SHP77 (cell line): ENCODE measurements around the gene ELK4.
A peak's percentile ranks its signal among the peaks of the same experiment; 100 is the strongest.
"Not testable (repeated sequence)": the region's sequence is repeated elsewhere in the genome, so short reads cannot be mapped to it uniquely, and the experiment has no call there.

Source experiments
- DNase-seq, 2 experiments: peaks; one replicate each; lab custom pipeline; 2025; lab: John Stamatoyannopoulos, UW

ELK4 gene

DNA sequence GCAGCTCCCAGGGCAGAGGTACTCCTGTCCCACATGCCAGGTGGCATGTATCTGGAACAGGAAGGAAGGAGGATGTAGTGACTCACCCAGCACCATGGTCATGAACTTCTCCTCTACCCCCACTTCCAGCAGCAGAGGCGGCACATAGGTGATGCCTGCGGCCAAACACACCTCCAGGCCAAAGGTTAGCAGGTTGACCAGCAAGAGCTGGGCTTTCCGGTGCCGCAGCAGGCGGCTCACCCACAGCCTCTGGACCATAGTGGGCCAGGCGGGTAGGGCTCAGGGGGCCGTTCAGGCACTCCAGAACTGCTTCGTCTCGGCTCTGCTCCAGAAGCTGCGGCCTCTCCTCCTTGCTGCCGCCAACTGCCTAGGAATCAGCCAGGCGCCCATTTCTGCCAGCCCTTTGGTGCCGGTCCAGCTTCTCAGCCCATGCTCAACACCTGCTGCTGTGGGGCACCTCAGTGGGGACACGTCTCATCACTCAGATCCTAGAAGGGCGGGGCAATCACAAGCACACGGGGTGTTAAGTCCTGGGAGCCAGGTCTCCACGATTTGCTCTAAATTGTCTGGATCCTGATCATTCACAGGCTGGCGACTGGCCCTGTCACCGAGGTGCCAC, 32.7 kb upstream of the ELK4 start:
- no peak for DNase-seq

DNA sequence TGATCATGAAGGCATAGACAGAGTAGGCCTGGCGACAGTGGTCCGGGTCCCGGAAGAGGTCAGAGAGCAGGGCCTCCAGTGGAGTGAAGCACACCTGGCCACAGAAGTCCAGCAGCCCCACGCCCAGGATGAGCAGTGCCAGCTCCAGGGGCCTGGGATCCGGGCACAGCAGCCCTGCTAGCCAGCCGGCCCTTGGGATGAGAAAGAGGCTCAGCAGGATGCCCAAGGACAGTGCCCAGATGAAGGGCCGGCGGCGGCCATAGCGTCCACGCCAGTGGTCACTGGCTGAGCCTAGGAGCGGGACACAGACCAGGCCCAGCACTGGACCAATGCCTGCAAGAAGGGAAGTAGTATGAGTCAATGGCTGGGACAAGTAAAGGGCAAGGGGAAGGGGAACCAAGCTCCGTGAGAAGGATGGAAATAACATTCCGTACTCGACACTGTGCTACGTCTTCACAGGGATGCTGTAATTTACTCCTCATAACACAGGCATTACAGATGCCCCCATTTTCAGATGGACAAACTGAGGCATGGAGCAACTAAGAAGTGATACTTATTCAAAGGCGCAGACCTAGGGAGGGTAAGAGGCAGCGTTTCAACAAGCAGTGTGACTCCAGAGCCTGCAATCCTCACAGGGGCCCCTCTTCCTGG, 31.6 kb upstream of the ELK4 start:
- DNase-seq: no peak

- DNase-seq: no peak
These were observed 31.0 kb upstream of the ELK4 start for GRCh38 chr1:205662791-205663190.

DNA sequence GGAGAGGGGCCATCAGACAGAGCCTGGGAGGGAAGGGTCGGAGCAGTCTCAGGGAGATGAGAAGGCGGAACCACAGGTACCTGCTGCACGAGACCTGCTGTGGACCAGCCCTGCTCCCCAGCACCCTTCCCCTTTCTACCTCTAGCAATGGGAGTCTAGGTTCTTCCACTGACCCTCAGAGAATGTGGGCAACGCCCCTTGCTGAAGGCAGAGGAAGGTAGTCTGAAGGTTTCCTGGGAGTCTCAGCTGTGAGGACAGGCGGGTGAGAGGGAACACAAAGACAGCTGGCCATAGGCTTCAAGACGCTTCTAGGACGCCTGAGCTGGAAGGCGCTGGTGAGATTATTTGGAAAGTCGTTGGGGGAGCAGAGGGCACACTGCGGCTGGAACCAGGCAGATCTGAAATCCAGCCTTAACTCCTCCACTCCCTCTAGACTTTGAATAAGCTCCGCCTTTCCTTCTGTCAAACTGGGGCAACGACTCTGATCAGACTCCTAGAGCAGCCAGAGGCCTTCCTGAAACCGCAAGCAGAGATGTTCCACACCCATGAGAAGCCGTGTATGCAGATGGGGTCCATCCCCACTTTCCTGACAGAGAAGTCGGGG, 30.4 kb upstream of the ELK4 start:
- no peak for DNase-seq

- DNase-seq: no peak
These were observed 29.8 kb upstream of the ELK4 start for GRCh38 chr1:205661429-205662134.

DNA sequence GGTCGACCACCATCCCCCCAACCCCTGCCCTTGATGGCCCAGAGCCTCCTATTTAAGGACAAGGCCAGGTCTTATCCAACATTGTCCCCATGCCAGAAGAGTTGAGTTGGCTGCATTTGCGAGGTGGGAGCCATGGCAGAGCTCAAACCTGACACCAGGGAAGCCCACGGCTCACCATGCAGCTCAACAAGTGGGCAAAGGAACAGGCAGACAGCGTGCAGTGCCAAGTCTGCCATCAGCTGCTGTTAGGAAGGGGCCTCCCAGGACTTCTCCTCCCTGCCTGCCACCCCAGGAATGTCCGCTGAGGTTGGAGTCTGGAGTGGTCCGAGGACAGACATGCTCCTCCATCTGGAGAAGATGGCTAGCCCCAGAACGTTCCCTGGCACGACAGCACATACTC, 28.6 kb upstream of the ELK4 start:
- no peak for DNase-seq

DNA sequence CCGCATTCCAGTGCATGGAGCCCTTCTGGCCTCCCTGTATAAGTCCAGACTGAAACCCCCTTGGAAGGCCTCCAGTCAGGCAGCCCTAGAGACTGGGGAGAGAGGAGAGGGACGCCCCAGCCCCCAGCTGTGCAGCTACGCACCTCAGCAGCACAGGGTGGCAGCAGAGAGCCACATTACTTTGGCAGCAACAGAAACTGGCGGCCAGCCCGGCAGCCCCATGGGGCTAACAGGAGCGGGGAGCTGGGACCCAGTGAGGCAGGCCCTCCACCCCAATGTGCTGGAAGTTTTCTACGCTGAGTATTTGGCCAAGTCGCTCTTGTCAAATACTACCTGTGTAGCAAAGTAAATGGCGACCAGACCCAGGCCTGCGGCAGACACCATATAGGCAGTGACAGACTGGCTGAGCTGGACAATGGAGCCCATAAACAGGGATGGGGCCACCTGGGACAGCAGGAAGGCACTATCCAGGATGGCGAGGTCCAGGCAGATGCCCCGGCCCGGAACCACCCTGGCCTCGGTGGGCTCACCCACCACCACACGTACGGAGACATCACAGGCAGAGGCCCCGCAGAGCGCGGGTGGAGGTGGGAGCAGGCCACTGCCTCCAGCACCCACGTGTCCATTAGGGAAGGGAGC, 27.3 kb upstream of the ELK4 start:
- DNase-seq: peak; percentile 50 to 74

DNA sequence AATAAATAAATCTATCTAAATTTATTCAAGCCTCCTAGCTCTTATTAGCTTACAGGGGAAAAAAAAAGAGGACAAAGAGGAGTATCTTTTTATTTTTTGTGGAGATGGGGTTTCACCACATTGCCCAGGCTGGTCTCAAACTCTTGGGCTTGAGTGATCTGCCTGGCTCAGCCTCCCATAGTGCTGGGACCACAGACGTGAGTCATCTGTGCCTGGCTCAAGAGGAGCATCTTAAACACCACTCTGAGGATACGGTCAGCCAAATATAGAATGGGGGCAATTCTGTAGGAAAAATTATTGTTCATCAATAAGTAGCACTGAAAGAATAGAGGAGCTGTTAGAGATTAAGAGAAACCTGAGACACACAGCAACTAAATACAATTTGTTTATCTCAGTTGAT, 24.4 kb upstream of the ELK4 start:
- DNase-seq: no peak

DNA sequence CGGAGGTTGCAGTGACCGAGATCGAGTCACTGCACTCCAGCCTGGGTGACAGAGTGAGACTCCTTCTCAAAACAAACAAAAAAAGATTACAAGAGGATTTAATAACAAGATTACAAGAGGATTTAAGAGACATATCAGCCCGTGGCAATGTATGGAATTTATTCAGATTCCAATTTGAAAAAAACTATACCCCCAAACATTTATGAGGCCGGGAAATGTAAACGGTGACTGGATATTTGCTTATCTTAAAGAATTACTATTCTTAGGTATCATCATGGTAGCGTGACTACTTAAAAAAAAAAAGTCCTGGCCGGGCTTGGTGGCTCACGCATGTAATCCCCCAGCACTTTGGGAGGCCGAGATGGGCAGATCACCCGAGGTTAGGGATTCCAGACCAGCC, 21.2 kb upstream of the ELK4 start:
- DNase-seq: no peak

- no peak for DNase-seq
These were observed 18.4 kb upstream of the ELK4 start for GRCh38 chr1:205650241-205650640.

DNA sequence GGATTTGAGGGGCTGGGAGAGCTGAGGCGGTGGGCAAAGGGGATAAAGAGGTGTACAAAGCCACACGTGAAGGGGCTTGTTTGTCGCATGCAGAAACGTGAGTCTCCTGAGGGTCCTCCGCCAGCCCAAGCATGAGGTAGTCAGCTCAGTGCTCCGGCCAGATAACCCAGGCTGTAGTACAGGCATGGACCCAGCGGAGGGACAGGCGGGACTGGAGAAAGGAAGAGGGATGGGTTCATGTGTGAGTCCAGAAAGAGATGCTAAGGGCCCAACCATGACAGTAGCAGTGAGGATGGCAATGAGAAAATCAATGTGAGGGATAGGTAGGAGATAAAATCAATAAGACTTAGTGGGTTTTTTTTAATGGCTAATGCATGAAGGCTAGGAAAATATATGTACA, 13.7 kb upstream of the ELK4 start:
- no peak for DNase-seq

DNA sequence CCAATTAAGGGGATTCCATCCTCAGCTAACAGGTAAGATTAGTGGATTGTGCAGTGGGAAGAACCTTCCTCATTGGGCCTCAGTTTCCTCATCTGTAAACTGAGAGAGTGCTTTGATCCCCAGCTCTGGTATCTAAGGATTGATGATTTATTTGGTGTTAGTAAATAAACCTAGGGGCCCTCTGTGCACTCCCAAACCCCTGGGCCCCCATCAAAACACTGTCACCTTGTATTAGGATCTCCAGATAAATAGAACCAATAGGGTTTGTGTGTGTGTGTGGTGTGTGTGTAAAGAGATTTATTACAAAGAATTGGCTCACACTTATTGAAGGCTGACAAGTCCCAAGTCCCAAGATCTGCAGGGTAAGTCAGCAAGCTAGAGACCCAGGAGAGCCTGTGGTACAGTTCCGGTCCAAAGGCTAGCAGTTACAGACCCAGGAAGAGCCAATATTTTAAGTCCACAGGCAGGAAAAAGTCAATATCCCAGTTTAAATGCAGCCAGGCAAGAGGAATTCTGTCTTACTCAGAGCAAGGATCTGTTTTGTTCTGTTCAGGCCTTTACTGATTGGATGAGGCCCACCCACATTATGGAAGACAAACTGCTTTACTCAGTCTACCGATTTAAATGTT, 11.0 kb upstream of the ELK4 start:
- DNase-seq: no peak

DNA sequence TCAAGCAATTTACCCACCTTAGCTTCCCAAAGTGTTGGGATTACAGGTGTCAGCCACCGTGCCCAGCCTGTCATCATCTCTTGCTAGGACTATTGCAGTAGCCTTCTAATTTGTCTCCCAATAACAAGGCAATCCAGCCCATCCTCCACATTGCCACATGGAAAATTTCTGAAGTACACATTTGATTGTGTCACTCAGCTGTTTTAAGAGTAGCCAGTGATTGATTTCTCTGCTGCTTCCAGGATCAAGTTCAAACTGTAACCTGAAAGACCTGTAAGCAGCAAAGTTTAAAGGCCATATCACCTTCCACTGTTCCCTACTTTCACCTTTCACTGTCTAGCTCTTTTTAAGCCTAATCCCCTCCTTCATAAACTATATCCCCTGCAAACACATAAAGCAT, 7.8 kb upstream of the ELK4 start:
- DNase-seq: no peak

DNA sequence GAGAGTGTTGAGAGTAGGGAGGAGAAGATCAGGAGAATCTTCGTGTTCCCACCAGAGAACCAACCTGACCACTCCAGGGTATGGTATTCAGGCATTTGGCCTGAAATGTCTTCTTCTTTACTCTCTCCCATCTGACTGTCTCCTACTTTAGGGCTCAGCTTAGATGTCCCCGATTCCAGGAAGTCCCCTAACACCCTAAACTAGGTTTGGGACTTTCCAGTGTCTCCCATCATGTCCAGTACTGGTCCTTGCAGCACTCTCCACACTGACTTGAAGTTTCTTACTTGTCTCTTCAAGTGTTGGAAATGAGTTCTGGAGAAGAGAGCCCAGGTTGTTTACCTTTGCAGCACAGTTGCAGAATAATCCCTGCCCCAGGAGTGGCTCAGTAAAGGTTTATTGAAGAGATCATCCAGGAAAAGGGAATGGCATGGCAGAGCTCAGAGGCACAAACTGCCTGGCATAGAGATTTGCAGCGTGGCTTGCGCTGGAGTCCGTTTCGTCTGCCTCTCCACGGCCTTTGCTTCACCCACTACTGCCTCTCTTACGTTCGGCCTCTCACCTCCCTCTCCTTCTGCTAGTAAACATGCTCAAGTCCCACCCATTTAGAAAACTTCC, 6.2 kb upstream of the ELK4 start:
- DNase-seq: no peak

- DNase-seq: no peak
These were observed 4.9 kb upstream of the ELK4 start for GRCh38 chr1:205636732-205637131.

GRCh38 chr1:205636138-205636530, 4.3 kb upstream of the ELK4 start:
- not testable (repeated sequence) for DNase-seq

DNA sequence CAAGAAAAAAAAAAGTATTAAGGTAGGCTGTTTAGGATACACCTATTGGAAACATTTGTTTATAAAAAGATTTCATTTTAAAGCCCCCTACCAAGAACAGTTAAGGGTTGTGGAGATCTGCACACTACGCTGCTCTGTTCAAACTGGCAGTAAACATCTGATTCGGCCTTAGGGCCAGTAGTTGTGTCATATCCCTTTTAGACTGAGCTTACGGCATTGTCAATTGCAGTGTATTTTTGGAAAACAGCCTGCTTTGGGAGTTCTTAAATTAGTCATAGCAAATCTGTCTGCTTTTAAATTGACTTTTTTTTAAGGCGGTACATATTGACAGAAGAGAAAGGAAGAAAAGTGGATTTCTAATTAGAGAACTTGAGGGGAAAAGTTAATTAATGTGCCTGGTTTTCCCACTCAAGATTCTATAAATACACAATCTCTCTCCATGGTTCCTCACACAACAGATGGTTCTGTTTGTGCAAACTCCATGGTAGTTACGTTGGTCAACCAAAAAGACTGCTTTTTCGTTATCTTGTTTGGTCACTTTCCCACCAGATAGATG, 1.7 kb upstream of the ELK4 start:
- DNase-seq: no peak

GRCh38 chr1:205632669-205633169, 908 bp upstream of the ELK4 start:
- DNase-seq: no peak

GRCh38 chr1:205631010-205631767, 622 bp downstream of the ELK4 start:
- peak; percentile 69 to 81 for DNase-seq

DNA sequence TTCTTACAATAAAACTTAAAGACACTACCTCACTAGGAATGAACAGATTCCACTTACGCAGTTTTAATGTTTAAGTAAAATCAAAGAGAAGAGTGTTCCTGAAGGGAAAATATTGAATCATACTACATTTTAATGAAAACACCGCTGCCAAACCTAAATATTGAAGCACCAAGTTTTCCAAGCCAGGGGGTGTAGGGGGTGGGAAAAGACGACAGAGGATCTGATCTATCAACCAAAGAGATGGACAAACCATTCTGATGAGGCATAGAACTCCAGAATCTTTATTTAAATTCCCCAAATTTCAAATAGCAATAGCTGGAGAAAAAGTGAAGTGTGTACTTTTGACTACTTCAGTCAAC, 1.2 kb downstream of the ELK4 start:
- DNase-seq: no peak

- no peak for DNase-seq
These were observed 1.6 kb downstream of the ELK4 start for GRCh38 chr1:205630241-205630640.
